NCI-H146 treated with DMSO at 0.1 percent for 48 hours (cell line): ENCODE results near the gene CFAP90.

Experiments
- DNase-seq: peaks from one replicate; lab custom pipeline; 2025; ENCODE audit not compliant: unreplicated experiment; lab: John Stamatoyannopoulos, UW

The CFAP90 gene

DNA sequence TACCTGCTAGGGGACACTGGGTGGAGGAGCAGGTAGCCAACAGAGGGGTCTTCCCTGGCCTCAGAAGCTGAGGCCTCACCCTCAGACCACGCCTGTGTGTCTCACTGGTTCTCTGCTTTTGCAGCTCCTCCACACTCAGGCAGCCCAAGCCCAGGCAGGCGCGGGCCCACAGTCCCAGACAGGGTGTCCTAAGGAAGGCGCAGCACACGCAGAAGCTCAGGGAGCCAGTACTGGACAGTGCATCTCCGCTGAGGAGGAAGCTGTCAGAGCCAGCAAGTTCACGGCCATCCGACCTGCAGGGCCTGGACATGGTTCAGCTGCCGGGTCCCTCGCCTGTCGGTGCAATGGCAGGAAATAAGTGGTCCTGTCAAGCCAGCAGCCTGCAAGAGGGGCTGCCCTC, 25.3 kb downstream of the CFAP90 start:
- DNase-seq, result no peak

DNA sequence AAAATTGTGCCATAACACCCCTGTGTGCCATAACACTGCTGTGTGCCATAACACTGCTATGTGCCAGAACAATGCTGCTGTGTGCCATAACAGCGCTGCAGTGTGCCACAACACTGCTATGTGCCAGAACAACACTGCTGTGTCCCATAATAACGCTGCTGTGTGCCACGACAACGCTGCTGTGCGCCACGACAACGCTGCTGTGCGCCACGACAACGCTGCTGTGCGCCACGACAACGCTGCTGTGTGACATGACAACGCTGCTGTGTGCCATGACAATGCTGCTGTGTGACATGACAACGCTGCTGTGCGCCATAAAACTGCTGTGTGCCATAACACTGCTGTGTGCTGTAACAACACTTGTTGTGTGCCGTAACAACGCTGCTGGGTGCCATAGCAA, 25.9 kb downstream of the CFAP90 start:
- DNase-seq, result no peak

DNA sequence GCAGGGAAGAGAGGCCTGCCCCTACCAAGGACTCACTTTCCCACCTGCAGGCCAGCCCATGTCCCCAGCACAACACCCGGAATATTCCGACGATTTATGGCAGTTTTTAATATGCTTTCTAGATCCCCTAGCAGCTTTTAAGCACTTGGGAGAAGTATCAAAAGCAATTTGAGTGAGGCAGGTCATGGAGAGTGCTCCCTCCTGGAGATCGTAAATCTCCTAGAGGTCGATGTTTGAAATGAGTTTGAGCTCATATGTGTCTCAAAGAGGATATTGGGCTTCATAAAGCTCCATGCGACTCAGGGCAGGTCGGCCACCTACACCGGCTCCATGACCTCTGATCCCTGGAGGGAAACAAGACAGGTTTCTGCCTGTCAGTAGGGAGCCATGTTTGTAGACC, 27.3 kb downstream of the CFAP90 start:
- no peak for DNase-seq

DNA sequence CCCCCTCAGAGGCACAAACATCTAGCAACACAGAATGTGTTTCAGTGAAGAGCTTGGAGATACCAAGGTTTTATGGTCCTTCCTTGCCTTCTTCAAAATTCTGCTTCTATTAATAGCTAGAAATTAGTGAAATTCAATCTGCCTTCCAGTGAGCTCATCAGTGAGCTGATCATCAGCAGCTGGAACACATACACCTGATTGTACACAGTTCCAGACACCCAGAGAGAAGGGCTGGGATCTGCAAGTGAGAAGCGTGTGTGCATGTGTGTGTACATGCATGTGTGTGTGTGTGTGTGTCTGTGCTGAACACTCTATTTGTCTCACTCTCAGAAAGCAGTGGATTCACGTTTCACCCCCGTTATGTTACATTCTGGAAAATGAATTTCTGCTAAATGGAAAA, 28.5 kb downstream of the CFAP90 start:
- no peak for DNase-seq

DNA sequence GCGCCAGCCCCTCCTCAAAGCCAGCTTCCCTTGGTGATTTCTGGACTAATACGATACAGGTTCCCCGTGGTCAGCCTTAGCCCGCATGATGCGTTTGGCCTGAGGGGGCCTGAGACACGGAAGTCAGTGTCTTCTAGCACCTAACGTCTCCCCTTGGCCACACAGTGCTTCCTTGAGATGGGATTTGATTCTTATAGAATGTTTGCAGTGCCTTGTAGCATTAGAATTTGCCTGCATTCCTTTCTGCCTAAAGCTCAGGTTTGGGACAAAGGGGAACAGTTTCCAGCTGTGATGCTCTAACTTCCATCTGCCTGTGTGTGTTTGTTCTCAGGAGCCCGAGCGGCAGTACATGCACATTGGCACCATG, 34.4 kb downstream of the CFAP90 start:
- DNase-seq, result no peak

DNA sequence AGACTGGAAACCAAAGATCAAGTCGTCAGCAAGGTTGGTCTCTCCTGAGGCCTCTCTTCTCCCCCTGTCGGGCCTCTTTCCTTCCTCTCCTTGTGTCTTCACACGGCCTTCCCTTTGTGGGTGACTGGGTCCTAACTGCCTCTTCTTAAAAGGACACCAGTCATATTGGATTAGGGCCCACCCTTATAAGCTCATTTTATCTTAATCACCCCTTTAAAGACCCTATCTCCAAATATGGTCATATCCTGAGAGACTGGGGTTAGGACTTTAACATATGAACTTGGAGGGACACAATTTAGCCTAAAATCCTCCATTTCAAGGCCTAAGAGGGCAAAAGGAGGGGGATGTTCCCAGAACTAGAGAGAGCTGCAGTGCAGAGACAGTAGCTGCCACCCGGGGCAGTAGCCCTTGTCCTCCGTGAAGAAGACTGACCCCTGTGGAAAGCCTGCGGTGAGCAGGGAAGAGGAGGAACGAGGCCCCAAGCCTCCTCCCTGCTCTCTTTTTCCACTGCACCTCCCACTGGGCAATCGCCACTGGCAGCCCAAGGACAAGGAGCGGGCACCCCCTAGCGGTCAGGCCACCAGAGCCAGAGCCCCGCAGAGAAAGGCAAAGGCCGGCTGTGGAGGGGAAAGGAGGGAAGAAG, 34.9 kb downstream of the CFAP90 start:
- DNase-seq, result peak; percentile 37

DNA sequence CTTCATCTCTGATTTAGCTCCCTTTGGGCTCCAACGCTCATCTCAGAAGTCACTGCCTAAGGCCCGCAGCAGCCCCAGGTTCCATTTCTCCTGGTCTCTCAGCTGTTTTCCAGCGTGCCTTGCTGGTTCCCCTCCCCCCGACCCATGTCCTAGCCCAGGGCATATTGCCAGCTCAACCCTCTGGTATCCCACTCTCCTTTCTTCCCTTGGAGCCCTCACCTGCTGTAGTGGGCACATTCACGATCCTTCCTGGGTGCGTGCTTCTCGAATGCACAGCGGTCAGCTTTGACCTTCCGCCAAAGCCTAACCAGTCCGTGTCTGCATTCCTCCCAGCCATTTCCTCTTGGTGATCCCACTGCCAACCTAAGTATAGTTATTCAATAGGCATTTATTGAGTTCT, 36.1 kb downstream of the CFAP90 start:
- DNase-seq, result no peak

DNA sequence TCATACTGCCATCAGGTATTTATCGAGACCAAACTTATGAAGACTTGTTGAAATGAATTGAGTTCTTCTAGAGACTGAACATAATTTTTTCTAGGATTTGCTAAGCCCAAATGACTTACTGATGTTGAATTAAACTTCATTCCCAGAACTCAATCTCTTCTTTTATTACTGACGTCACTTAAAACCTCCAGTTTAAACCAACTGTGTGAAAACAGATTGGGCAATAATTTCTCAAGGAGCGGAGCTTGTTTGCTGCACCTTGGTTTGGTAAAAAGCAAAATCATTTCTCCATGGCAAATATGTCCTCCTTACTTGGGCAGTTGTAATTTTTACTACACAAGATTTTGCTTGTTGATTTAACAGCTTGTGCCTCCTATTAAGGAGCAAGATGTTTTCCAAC, 37.4 kb downstream of the CFAP90 start:
- DNase-seq, result no peak

DNA sequence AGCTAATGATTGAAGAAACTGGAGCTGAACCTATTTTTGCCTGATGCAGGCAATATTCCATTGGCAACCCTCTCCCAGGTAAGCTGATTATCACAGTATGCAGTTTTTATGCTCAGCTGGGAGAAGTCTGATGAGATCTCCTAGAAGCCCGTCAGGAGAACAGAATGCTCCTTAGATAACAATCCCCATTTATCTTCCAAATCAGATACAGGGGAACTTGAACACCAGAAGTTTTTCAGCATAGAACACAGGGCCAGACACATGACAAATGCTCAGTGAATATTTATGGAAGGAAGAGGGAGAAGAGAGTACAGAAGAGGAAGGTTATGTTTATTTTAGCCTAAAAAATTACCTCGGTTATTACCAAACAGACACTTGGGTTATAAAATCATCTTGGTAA, 37.9 kb downstream of the CFAP90 start:
- no peak for DNase-seq

DNA sequence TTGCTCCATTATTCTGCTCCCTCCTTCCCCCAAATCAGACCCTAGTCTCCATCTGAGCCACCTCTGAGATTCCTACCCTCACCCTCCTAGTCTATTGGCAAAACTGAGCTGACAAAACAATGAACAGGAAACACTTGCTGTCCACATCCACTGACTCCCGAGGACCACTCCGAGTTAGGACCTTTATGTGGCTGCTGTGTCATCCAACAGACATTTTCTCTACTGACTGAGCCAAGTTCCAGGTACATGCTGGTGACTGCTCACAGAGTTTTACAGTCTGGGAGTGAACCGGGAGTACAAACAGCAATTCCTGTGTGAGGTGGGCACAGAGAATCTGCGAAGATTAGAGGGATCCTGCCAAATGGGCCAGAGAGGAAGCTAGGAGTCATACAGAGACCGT, 39.2 kb downstream of the CFAP90 start:
- no peak for DNase-seq

DNA sequence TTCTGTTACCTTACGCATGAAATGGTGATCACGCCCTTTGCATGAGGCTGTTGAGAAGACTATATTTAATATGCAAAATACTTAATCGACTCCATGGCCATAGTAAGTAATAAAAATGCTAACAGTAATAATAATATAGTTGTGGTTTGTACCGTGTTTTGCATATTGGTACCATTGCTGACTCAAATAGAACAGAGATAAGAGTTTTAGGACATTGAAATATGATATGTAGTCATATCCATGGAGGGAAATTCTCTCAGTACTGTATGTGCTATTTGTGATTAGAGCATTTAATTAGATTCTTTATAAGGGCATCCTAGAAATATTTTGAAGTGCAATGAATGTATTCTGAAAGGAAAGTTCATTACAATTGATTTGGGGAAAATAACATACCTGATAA, 41.9 kb downstream of the CFAP90 start:
- no peak for DNase-seq

DNA sequence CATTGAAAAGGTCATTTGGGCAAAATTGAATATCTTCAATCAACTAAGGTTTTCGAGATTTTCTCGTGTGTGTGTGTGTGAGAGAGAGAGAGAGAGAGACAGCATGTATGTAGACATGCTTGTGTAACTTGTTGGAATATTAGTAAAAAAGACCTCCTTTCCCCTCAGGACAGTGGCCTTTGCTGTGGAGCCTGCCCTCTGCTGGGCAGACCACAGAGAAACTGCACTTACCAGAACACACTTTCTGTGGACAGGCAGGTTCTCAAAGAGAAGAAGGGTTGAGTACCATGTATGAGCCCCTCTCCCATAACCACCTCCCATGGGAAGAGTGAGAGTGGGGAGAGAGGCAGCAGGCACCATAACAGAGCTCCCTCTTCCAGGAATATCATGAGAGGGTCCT, 45.6 kb downstream of the CFAP90 start:
- DNase-seq, result no peak

DNA sequence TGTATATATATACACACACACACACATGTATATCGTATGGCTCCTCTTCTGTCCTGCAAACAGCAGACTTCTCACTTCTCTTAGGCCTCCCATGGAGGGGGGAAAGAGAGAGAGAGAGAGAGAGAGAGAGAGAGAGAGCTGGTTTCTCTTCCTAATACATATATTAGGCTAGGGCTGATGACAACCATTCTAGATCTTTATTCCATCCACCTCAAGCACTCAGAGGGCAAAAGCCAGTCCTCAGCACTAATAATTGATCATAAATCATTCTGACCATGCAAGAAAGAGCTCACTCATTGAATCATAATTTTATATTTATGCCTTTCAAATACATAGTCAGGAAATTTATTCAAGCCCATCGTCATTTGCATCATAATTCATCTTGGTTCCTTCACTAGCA, 47.0 kb downstream of the CFAP90 start:
- DNase-seq, result no peak

DNA sequence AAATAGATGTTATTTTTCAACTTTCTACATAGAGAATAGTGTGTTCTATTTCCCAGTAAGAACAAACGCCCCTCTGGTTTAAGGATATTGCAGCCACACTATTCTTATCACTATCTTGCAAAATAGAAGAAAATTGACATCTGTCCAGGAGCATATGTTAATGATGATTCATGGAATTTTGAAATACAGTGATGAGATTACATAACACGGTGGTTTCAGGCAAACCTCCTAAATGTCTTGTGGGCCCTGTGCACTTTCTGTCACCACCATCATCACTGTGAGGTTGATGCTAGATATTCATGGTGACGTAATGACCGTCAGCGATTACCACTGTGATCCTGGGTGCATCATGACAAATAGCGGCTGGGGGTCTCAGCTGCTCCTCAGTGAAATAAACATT, 48.1 kb downstream of the CFAP90 start:
- no peak for DNase-seq

DNA sequence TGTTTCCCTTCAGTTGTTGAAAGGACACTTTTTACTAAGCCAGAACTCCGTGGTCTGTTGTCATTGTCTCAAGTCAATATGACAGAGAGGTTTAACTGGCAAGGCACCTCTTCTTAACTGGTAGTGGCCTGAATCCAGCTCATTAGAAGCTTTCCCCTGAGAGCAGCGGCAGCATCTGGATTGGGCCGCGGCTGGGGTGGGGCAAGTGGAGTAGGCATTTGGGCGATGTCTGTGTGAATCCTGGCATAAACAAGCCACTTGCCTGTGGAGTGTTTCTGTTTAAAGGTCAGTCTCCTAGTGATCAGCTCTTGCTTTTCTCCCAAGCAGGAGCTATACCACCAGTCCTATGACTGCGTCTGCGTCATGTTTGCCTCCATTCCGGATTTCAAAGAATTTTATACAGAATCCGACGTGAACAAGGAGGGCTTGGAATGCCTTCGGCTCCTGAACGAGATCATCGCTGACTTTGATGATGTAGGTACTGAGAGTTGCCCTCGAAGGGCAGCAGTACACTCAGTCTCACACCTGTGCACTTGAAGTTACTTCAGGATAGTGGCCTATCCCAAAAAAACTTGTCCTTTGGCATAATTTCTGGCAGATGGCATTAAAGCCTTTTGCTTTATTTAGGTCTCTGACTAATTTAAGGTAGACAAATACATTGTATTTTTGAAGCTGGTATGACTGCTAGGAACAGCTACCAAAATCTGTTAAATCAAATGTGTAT, 48.9 kb downstream of the CFAP90 start:
- no peak for DNase-seq

DNA sequence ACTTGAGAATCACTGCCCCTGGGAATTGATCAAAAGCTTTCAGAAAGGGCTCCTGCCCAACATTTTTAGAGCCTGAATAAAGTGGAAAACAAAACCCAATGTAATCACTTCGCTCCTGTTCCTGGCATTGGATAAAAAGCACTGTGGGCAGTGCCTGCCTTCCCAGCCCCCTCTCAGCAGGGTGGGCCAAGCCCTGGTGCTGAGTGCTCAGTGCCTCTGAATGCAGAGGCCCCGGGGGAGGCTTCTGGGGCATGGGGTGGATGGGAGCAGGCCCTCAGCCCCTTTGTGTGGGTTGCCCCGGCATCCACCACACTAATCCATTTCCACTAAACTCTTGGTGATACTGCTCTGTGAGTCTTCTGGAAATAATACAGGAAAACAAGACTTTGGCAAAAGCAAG, 55.6 kb downstream of the CFAP90 start:
- DNase-seq, result no peak

DNA sequence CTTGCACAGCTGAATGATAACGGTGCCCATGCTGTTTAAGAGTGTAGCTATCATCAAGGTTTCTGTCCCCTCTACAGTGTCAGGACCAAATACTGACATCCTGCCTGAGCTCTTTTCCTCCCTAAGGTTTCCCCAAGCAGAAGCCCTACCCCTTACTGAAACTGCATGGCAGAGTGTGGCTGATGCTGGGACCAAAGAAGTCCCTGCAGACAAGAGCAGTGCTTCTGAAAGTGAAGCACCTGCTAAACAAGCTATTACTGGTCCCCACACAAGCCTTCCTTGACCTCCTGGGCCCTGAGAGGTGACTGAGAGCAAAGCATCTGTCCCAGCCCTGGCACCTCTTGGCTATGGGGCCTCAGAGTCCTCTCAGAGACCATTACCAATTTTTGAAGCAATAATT, 56.1 kb downstream of the CFAP90 start:
- no peak for DNase-seq

DNA sequence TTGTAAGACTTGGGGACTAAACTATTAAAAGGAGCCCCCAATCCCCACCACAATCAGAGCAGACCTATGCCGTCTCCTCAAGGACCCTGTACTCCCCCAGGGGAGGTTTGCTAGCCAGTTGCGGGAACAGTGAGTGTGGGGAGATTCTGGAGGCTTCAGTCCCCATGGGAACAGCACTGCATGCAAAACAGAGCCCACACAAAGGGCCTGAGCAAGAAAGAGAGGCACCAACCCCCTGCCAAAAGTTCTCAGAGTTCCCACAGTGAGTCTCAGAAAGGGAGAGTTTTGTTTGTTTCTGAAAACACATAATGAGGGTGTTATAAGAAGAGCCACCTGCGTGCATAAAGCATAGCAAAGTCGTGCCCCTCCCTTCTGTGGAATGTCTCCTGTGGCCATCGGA, 56.6 kb downstream of the CFAP90 start:
- no peak for DNase-seq

DNA sequence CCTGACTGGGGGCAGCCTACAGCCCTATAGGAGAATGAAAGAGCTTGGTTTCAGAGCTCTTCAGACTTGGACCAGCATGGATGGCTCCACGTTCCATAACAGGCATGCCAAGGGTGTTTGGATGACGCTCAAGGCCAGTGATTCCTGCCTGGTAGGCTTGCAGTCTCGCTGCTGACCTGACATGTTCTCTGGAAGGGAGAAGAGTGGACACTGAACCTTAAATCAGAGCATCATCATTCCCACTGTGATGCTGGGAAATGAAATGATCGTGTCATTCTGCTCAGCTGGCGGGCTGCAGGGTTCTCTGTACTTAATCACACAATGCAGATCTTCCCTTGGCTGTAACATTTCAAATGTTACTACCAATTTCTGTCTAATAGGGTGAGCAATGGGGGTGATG, 57.0 kb downstream of the CFAP90 start:
- no peak for DNase-seq

DNA sequence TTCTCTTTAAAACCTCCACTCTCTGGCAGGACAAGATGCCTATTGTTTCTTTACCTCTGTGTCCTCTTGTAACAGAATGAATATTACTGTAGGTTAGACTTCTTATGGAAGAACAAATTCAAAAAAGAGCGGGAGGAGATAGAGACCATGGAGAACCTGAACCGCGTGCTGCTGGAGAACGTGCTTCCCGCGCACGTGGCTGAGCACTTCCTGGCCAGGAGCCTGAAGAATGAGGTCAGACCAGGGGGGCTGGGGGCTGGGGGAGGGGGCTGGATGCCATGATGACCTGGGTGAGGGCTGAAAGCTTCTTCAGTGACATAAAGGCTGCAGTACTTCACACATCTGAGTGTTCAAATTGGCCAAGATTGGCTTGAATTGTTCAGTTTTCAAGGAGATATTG, 61.4 kb downstream of the CFAP90 start:
- no peak for DNase-seq

DNA sequence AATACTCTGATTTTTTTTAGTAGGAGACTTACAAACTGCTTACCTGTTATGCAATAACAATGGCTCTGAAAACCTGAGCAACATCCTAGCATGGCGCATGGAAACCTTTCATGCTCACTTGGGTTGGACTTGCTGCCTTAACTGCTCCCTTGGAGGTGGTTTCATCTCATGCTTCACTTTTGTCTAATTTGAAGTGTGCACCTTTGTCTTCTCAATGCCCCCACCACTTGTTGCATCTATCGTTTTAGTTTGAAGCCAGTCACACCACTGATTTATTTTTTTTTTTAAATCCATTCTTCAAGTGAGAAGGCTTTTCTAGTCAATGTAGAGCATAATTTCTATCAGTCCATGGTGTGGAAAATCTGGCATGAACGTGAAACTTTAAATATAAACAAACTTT, 63.2 kb downstream of the CFAP90 start:
- no peak for DNase-seq

DNA sequence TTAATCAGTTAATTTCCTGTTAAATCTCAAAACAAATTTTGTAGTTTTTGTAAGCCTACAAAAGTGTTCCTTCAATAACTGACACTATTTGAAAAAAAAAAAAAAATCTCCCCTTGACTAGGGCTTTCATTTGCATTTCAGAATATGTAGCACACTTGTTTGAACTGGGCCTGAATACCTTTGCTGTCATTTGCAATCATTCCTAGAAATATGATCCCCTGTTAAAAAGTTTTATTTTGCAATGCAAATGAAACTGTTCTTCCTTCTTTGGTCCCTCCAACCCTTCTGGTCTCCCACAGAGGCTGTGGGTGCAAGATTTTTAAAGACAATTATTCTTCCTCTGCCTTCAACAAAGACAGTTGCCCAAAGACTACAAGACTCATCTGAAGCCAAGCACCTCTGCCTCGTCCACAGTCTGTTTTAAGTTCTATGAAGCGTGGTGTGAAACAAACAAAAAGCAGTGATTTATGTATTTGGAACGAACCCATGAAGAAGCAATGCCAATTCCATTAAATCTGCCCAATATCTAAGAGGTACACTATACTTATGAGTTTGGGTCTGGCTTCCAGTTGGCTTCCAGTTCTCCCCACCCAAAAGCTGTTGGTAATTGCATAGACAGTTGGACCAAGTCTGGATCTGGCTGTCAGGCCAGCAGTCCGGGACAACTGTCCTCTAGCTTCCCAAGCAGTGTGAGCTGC, 66.1 kb downstream of the CFAP90 start:
- DNase-seq, result no peak

DNA sequence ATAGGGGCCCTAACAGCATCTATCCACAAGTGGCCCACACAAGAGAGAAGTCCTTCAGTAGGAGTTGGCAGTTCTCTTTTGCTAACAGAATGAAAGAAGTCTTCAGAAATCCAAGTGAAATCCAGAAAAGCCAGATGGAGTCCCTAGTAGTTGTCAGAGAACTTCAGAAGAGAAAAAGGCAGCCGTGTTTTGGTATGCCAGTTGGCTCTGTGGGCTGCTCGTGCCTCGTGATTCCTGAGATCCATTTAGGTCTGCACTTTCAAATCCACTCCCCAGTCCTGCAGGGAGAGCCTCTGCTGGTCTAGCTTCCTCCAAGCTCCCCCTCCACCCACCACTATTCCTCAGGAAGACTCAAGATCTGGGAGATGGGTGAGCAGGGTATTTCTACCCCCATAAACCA, 69.0 kb downstream of the CFAP90 start:
- no peak for DNase-seq
